Non-pigmented ciliary epithelial cell (primary cell): Measurements from ENCODE around the gene AGBL2.
"Not testable (repeated sequence)": the region's sequence is repeated elsewhere in the genome, so short reads cannot be mapped to it uniquely, and the experiment has no call there.

Experiments used
- DNase-seq: peaks from one replicate; pipeline ENCODE4 v3.0.0-alpha.2; 2010; ENCODE audit warnings: low read depth

The AGBL2 gene

DNA sequence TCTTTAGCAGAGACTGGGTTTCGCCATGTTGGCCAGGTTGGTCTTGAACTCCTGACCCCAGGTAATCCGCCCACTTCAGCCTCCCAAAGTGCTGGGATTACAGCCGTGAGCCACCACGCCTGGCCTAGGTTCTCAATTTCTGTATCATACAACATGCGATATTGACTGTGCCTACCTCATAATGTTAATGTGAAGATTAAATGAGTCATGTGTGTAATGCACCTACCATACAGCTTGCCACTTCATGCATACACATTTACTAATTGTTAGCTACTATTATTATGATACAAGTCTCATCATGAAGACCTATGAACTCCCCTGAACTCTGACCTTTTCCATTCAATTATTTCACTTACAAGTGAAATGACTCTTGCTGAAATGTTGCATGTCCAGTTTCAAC, 25.7 kb downstream of the AGBL2 start:
- no peak for DNase-seq

DNA sequence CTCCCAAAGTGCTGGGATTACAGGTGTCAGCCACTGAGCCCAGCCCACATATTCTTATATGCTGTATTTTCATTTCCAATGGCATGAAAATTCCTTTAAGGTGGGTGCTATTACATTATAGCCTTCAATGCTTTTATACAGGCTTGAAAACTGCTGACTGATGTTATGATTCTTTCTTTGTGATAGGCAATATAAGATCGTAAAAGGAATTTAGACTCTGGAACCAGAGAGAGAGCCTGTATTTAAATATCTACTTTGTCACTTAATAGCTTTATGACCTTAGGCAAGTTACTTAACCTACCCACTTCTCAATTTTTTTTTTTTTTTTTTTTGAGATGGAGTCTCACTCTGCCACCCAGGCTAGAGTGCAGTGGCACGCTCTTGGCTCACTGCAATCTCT, 26.2 kb downstream of the AGBL2 start:
- no peak for DNase-seq

DNA sequence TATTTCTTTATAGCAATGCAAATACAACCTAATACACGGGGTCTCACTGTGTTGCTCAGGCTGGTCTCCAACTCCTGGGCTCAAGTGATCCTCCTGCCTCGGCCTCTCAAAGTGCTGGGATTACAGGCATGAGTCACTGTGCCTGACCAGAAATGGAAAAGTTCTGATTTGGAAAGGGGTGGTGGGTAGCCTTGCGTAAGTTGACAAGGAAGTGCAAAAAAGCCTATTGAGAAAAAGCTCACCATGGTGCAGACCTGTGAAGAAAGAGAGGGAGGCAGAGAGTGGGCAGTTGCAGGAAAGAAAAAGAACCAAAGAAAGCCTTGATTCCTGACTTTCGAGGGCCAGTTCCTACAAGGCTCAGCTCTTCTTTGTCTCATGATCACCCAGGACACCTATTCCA, 27.1 kb downstream of the AGBL2 start:
- no peak for DNase-seq

DNA sequence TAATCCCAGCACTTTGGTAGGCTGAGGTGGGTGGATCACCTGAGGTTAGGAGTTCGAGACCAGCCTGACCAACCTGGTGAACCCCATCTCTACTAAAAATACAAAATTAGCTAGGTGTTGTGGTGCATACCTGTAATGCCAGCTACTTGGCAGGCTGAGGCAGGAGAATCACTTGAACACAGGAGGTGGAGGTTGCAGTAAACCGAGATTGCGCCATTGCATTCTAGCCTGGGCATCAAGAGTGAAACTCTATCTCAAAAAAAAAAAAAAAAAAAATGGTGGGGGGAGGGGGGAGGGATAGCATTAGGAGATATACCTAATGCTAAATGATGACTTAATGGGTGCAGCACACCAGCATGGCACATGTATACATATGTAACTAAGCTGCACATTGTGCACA, 28.5 kb downstream of the AGBL2 start:
- not testable (repeated sequence) for DNase-seq

DNA sequence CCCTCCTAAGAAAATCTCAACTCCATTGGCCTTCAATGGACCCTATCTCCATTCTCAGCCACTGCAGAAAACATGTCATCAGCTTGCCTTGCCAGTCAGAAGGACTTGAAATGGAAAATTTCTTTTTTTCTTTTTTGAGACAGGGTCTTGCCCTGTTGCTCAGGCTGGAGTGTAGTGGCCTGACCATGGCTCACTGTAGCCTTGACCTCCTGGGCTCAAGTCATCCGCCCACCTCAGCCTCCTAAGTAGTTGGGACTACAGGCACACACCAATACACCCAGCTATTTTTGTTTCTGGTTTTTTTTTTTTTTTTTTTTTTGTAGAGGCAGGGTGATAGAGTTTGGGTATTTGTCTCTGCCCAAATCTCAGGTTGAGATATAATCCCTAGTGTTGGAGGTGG, 29.0 kb downstream of the AGBL2 start:
- no peak for DNase-seq

DNA sequence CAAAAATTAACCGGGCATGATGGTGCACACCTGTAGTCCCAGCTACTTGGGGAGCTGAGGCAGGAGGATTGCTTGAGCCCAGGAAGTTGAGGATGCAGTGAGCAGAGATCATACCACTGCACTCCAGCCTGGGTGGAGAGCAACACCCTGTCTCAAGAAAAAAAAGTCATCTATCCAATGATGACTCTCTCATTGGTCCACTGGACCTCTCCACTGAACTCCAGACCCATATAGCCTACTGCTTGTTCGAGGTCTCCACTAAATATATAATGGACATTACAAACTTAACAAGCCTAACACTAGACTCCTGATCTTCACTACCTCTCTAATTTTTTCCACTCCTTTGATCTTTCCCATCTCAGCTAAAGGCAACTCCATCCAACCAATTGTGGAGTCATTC, 39.3 kb downstream of the AGBL2 start:
- no peak for DNase-seq

DNA sequence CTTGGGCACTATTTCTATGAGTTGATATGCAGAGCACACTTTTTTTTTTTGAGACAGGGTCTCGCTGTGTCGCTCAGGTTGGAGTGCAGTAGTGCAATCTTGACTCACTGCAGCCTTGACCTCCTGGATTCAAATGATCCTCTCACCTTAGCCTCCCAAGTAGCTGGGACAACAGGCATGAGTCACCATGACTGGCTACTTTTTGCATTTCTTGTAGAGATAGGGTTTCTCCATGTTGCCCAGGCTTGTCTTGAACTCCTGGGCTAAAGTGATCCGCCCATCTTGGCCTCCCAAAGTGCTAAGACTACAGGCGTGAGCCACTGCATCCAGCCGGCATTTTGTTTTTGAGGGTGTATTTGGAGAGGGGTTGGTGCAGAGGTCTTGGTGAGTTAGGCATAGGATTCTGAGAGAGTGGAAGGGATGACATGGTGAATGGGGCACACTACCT, 42.9 kb downstream of the AGBL2 start:
- DNase-seq: no peak

DNA sequence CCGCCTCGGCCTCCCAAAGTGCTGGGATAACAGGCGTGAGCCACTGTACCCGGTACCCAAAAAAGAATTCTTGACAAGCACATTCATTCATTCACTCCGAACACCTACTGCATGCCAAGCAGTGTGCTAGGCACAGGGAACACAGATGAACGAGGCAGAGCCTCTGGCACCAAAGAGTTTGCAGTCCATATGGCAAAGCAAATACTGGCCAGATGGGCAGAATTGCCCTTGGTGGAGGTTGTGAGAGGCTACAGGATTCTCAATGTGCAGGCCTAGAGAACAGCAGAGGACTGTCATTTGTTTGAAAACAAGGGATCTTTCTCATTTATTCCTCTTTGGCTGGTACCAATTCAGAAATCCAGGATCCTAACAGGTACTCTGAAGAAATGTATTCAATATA, 45.3 kb downstream of the AGBL2 start:
- no peak for DNase-seq

DNA sequence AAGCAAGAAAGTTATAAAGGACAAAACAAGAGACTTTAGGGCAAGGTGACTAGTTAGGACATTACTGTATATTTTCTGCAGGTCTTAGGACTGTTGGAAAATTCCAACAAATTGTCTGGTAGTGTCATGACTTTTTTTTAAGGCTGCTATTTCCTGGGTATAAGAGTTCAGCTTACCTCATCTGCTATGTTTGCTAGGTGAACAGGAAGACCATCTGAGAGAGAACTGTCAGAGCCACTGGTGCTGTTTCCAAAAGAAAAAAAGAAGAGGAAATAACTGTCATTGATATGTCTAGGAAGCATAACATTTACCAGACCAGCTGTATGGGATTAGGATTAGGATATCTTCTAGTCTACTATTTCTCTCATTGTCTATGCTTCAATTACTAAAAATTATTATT, 46.5 kb downstream of the AGBL2 start:
- DNase-seq: no peak

DNA sequence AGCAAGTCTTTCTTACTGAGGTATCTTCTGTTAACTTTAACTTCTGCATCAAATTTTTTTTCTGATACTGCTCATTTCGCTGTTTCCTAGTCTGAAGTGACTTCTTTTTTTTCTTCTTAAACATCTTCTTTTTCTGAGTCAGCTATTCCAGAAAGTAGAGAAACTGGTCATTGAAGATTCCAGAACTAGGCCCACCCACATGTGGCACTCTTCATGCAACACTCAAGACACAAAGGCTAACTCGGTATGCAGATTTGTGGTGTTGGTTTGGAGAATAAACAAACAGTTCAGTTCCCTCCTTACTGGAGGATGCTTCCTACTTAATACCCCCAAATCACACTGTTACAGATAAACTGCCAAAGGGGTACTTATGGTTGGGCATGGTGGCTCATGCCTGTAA, 47.6 kb downstream of the AGBL2 start:
- no peak for DNase-seq

DNA sequence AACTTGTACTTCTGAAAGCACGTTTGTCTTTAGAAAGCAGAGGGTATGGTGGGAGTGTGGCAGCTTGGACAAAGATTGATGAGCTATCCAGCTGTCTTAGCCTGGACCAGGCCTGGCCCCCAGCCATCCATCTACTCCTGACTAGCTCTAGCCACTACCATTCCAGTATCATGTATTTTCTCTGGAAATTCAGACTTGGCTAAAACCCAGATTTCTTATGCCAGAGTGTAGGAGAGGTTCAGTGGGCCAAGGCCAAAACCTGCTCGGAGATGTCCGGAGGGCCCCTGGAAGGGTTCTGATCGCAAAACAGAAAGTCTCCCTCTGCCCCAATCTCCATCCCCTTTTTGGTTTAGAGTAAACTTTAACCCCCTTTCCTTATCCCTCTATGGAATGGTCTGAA, 48.0 kb downstream of the AGBL2 start:
- DNase-seq: no peak

DNA sequence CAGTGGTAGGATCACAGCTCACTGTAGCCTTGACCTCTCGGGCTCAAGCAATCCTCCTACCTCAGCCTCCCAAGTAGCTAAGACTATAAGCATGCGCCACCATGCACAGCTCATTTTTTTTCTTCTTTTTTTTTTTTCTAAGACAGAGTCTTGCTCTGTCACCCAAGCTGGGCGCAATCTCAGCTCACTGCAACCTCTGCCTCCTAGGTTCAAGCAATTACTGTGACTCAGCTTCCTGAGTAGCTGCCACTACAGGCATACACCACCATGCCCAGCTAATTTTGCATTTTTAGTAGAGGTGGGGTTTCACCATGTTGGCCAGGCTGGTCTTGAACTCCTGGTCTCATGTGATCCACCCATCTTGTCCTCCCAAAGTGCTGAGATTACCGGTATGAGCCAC, 50.2 kb downstream of the AGBL2 start:
- not testable (repeated sequence) for DNase-seq

DNA sequence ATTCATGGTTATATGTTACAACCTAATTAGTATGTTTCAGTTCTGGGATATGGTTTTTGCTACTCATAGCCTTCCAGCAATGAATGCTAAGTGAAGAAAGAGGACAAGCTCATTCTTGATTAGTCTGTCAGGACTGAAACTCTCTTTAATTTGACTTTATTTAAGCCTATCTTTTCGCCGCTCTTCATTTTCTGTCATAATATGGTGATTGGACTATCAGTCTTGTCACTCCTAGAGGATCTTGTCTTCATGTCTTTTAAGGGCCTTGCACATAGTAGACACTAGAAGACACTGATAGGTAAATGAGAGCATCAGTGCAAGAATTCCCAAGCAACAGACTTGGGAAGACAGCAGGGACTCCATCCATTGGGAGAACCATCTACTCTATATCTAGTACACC, 53.9 kb downstream of the AGBL2 start:
- no peak for DNase-seq

DNA sequence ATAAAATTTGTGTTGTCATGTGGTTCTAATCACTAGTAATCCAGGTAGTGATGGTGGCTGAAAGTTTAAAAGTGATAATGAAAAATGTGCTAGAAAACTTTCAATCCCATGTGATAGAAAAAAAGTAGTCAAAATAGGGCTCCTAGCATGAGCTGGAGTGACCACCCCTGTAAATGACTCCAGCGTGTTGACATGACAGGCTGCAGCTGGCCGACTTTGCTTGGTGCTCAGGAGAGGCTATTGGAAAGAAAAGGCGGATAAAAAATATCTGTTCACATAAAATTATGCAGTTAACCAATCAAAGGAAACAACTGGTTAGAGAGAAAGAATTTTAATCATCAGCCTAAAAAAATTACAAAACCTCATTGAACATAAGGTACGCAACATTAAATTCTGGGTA, 55.9 kb downstream of the AGBL2 start:
- no peak for DNase-seq

DNA sequence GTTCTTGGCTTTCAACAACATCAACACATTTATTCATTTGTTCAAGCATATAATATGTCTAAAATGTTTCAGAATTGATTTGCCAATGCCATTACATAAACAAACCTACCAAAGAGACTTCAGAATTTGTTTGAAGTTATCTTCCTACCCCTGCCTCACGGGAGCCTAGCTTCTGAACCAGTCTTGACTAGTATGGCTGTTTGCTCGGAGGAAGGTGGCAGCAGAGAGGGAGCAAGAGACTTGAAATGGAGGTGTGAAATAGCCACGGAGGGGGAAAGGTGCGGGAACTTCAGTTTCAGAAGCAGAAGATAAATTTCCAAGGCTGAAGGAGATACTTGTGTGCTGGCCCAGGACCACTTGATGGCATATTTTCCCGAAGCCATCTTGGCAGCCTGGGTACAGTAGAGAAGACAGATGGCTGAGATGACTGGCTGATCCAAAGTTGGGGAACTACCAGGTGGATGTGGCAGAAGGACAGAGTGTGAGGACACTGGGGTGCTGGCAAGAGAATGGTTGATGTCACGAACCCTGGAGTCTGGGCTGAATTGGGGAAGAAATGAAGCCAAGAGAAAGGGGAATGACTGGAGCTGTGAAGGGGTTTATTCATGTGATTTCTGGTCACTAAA, 58.8 kb downstream of the AGBL2 start:
- DNase-seq: no peak

DNA sequence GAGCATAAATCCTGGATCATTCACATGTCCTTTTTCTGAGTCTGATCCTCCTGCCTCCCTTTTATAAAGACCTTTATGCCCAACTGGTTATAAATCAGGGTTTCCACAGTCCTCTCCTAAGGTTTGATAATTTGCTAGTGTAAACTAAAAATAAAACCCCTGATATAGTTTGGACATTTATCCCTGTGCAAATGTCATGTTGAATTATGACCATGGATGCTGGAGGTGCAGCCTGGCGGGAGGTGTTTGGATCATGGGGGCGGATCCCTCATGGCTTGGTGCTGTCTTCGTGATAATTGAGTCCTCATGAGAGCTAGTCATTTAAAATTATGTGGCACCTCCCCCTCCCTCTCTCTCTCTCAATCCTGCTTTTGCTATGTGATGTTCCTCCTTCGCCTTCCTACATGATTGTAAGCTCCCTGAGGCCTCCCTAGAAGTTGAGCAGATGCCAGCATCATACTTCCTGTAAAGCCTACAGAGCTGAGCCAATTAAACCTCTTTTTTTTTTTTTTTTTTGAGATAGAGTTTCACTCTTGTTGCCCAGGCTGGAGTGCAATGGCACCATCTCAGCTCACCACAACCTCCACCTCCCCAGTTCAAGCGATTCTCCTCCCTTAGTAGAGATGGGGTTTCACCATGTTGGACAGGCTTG, 63.2 kb downstream of the AGBL2 start:
- no peak for DNase-seq

DNA sequence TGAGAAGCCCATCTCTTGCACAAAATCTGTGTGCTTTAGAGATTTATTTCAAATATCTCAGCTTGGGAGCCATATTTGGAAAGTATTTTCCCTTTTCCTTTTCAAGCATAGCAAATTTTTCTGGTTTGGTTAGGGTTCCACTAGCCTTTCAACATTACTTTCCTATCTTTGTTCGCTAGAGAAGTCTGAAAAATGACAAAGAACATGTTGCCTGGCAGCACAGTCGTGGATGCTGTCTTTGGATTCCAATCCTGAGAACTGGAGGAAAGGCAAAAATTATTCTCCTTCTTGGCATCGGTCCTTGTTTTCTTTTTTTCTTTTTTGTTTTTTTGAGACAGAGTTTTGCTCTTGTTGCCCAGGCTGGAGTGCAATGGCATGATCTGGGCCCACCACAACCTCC, 65.9 kb downstream of the AGBL2 start:
- DNase-seq: no peak

DNA sequence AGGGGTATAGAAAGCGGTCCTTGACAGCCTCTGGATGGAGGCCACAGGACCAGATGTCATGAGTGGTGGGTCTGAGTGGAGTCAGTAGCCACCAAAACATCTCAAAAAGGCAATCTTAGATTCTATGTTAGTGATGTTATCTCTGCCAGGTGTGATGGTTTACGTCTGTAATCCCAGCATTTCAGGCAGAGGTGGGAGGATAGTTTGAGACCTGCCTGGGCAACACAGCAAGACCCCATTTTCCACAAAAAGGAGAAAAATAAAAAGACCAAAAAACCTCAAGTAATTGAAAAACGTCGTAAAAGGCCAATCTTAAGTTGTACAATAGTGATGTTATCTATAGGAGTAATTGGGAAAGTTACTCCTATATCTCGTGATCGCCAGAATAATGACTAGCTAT, 69.2 kb downstream of the AGBL2 start:
- DNase-seq: no peak

DNA sequence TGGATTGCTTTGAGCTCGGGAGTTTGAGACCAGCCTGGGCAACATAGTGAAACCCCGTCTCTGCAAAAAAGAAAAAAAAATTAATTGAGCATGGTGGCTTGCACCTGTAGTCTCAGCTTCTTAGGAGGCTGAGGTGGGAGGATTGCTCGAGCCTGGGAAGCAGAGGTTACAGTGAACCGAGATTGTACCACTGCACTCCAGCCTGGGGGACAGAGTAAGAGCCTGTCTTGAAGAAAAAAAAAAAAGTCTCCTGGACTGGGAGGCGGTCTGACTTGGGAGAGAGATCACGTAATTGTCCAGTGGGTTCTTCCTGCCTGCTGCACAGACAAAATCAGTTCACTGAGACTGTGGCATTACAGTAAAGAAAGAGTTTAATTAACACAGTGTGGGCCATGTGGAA, 69.7 kb downstream of the AGBL2 start:
- no peak for DNase-seq

DNA sequence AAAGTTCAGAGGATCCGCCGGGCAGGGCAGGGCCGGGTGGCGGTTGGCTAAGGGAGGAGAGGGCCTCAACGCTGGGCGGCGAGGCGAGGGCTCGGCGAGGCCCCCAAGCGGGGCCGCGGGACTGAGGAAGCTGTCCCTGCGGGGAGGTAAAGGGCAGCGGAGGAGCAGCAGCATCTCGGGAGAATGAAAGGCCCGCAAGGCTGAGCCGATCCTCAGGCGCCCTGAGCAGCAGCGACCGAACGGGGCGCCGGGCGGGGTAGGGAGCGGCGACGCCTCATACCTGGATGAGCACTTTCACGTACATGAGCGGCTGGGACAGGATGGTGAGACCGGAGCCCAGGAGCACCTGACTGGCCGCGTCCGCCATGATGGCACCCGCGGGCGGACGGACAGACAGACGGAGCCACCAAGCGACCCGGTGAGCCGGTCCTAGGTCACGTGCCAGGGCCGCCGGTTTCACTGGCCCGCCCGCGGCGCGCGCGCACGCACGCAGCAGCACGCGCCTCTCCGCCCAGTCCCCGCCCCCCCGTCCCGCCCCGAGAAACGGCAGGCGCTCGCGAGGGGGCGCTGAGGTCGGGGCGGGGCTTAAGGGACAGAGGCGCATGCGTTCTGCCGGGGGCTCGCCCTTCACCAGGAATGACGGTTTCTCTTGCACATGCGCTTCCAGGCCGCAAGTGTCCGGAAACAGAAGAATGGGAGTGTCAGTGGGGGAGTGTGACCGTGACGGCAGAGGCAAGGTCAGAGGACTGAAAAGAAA, 72.9 kb downstream of the AGBL2 start, which contains the start of gene MTCH2:
MTCH2 (minus strand) TSS at position 461 of the 757 bp plus-strand sequence; CDS start at position 367, 94 bp downstream.
- DNase-seq: peak; percentile 87

DNA sequence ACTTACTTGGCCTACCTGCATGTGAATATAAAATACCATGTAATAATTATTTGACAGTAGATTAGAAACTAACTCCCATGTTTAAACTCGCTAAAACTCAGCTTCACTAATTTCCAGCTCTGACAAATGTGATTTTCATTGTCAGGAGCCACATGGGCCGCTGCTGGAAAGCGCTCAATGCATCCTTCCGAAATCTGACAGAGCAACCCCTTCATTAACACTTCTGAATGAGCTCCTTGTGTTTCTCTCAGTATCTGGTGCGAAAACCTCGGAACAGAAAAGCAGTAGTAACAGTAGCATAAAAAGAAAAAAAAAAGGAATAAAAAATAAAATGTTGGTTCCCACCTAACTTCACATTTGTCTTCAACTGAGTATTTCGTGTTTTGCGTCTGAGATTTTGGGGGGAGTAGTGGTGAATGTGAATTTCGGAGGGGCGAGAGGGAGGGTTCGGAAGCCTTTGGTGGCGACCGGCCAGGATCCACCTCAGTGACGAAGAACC, 73.5 kb downstream of the AGBL2 start:
- no peak for DNase-seq

DNA sequence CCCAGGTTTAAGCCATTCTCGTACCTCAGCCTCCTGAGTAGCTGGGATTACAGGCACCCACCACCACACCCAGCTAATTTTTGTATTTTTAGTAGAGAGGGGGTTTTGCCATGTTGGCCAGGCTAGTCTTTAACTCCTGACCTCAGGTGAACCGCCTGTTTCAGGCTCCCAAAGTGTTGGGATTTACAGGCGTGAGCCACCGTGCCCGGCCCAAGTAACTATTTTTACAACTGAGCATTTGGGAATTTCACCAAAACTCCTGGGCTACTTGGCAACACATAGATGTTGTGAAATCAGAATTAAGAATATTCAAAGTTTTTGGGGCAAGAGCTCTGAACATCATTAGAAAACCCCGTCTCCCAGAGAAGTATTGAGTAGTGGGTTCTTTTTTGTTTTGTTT, 74.7 kb downstream of the AGBL2 start:
- not testable (repeated sequence) for DNase-seq

DNA sequence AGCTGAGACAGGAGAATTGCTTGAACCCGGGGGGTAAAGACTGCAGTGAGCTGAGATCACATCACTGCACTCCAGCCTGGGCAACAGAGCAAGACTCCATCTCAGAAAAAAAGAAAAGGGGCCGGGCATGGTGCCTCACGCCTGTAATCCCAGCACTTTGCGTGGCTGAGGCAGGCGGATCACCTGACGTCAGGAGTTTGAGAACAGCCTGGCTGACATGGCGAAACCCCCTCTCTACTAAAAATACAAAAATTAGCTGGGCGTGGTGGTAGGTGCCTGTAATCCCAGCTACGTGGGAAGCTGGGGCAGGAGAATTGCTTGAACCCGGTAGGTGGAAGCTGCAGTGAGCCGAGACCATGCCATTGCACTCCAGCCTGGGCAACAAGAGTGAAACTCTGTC, 78.8 kb downstream of the AGBL2 start:
- DNase-seq: not testable (repeated sequence)
